ENCODE measurements around the gene CNOT8. TPM values are rescaled to one million over a fixed set of nuclear protein-coding genes. Genes with fewer than 3 reads are reported as not detected.
"Not testable (repeated sequence)": the region's sequence is repeated elsewhere in the genome, so short reads cannot be mapped to it uniquely, and the experiment has no call there.

CNOT8 gene
- total RNA-seq, 1 experiment from 2014 or later = 64.3 TPM

DNA sequence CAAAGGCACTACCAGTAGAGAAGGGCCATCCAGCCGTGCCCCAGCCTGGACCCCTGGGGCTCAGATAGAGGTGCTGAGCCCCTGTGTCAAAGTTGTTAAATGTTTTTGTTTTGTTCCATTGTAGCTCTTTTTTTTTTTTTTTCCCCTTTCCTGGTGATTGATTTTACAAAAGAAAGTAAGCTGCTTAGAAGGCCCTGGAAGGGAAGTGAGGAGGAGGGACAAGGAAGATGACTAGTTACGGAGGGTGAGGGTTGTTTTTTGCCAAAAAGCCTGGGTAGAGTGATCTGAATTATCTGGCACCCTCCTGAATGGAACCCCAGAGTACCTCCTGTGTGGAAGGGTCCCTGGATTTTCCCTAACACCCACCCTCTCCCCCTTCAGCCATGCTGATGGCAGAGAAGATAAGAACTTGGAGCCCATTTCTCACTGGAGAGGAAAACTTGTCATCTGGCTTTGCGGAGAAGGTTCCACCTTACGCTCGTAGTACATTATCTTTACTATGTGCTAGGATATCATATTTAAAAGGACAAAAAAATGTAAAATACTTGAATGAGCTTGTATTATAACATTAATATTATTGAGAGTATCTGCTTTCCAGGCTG is 41.4 kb upstream of the CNOT8 start:
- H3K4me1 ChIP-seq (ENCODE audit: low read length) = no peaks in the 10 kb centered on the region
- H3K4me3 ChIP-seq (ENCODE audit: low read length) = no peak overlapping the region
- H3K4me2 ChIP-seq (ENCODE audit: low read depth, low read length, poor library complexity, severe bottlenecking) = no peak overlapping the region
- H3K9me2 ChIP-seq (replicated peaks; ENCODE audit: insufficient read depth, low read length) = no peaks in the 10 kb centered on the region
- no peak overlapping the region for H3K9ac ChIP-seq (ENCODE audit: low read length)
- H3K9me3 ChIP-seq (ENCODE audit: low read length) = no peaks in the 10 kb centered on the region
- no peak for DNase-seq
- 0 out of 2 replicates have a peak, but pooled peaks cover 12% of the 10 kb centered on the region for H4K20me1 ChIP-seq (ENCODE audit: insufficient read depth, low read depth, low read length)
- H3K27me3 ChIP-seq (ENCODE audit: low read length) = no peaks in the 10 kb centered on the region
- no peak overlapping the region for H3K27ac ChIP-seq (ENCODE audit: low read length)
- peaks cover 35% of the 10 kb centered on the region for H3K79me2 ChIP-seq (ENCODE audit: low read length)
- H2AFZ ChIP-seq (ENCODE audit: low read length) = no peak overlapping the region
- peaks cover 70% of the 10 kb centered on the region for H3K36me3 ChIP-seq (ENCODE audit: insufficient read depth, low read length)

DNA sequence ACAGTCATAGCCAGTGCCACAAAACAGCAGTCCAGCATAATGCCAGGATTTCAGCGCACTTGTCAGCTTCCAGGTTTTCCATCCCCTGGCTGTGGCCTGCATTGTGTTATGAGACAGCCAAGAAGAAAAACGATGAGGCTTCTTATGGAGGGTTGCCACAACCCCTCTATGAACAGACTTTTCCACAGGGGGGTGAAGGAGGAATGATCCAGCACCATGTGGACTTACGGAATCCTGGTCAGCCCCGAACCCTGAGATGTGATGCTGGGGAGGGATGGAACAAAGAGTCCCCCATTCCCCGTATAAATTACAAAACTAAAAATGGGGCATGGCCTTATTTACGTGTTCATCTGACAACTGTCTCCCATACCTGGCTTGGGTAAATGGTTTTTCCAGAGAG is 40.6 kb upstream of the CNOT8 start:
- Histone ChIP-seq H3K9ac (ENCODE audit: low read length) (no peak overlapping the region), H2AFZ (ENCODE audit: low read length) (no peak overlapping the region), H3K79me2 (ENCODE audit: low read length) (peaks cover 30% of the 10 kb centered on the region), H3K4me1 (ENCODE audit: low read length) (no peaks in the 10 kb centered on the region), H3K4me2 (ENCODE audit: low read depth, low read length, poor library complexity, severe bottlenecking) (no peak overlapping the region), H3K27me3 (ENCODE audit: low read length) (no peaks in the 10 kb centered on the region), H3K36me3 (ENCODE audit: insufficient read depth, low read length) (peaks cover 69% of the 10 kb centered on the region), H3K9me3 (ENCODE audit: low read length) (no peaks in the 10 kb centered on the region), H4K20me1 (ENCODE audit: insufficient read depth, low read depth, low read length) (0 out of 2 replicates have a peak, but pooled peaks cover 11% of the 10 kb centered on the region), H3K9me2 (replicated peaks; ENCODE audit: insufficient read depth, low read length) (no peaks in the 10 kb centered on the region), H3K27ac (ENCODE audit: low read length) (no peak overlapping the region), H3K4me3 (ENCODE audit: low read length) (no peak overlapping the region)
- no peak for DNase-seq

DNA sequence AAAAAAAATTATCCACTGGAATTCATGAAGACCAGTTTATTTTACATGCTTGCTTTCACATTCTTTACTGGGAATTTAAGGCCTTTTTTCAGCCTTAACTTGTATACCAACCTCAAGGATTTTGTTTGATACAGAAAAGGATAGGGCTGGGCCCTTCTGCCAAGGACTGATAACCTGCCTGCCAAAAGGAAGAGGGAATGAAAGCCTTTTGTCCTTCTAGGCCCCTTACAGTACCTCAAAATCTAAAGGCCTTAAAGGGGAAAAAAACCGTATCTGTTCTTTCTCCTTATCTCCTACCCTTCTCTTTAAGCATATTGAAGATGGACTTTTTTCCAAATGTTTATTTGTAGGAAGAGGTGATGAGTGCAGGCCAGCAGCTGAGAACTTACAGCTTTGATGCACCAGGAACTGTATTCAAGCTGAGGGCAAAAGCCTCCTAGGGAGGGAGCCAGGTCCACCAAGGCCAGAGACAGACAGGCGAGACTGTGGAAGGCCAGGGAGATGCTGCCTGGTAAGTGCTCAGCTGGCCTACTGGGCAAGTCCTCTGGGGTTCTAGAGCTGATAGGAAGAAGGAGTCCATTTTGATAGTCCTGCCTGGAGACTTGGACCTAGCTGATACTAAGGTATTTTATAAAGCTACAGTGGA is 39.8 kb upstream of the CNOT8 start:
- no peak overlapping the region for H3K9ac ChIP-seq (ENCODE audit: low read length)
- H3K4me1 ChIP-seq (ENCODE audit: low read length) = no peaks in the 10 kb centered on the region
- H3K27me3 ChIP-seq (ENCODE audit: low read length) = no peaks in the 10 kb centered on the region
- H2AFZ ChIP-seq (ENCODE audit: low read length) = no peak overlapping the region
- no peaks in the 10 kb centered on the region for H3K9me3 ChIP-seq (ENCODE audit: low read length)
- DNase-seq = no peak
- no peak overlapping the region for H3K4me3 ChIP-seq (ENCODE audit: low read length)
- peaks cover 62% of the 10 kb centered on the region for H3K36me3 ChIP-seq (ENCODE audit: insufficient read depth, low read length)
- peaks cover 23% of the 10 kb centered on the region for H3K79me2 ChIP-seq (ENCODE audit: low read length)
- 0 out of 2 replicates have a peak, but pooled peaks cover 3% of the 10 kb centered on the region for H4K20me1 ChIP-seq (ENCODE audit: insufficient read depth, low read depth, low read length)
- no peak overlapping the region for H3K4me2 ChIP-seq (ENCODE audit: low read depth, low read length, poor library complexity, severe bottlenecking)
- H3K9me2 ChIP-seq (replicated peaks; ENCODE audit: insufficient read depth, low read length) = no peaks in the 10 kb centered on the region
- no peak overlapping the region for H3K27ac ChIP-seq (ENCODE audit: low read length)

DNA sequence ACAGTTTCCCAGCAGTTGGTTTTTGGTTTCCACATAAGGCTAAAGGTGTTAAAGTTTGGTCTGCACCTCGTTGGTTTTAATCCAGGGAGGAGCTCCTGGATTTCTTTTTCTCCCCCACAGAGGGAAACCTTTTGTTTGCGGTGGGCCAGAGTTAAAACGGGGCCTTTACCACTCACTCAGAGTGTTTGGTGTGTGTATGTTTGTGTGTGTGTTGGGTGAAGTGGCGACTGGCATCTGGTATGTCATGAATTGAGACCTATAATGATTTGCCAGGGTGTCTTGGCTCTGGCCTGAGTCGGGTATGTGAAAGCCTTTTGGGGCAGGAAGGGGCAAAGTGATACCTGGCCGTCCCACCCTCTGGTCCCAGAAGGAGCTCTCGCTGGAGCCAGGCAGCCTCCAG is 38.9 kb upstream of the CNOT8 start:
- no peak overlapping the region for H3K9ac ChIP-seq (ENCODE audit: low read length)
- no peaks in the 10 kb centered on the region for H3K27me3 ChIP-seq (ENCODE audit: low read length)
- H3K4me3 ChIP-seq (ENCODE audit: low read length) = no peak overlapping the region
- H2AFZ ChIP-seq (ENCODE audit: low read length) = no peak overlapping the region
- H3K9me3 ChIP-seq (ENCODE audit: low read length) = no peaks in the 10 kb centered on the region
- DNase-seq = no peak
- H3K36me3 ChIP-seq (ENCODE audit: insufficient read depth, low read length) = peaks cover 60% of the 10 kb centered on the region
- no peaks in the 10 kb centered on the region for H4K20me1 ChIP-seq (ENCODE audit: insufficient read depth, low read depth, low read length)
- H3K4me2 ChIP-seq (ENCODE audit: low read depth, low read length, poor library complexity, severe bottlenecking) = no peak overlapping the region
- H3K9me2 ChIP-seq (replicated peaks; ENCODE audit: insufficient read depth, low read length) = no peaks in the 10 kb centered on the region
- H3K4me1 ChIP-seq (ENCODE audit: low read length) = no peaks in the 10 kb centered on the region
- H3K79me2 ChIP-seq (ENCODE audit: low read length) = peaks cover 18% of the 10 kb centered on the region; the same call in 1 of the 2 replicates
- H3K27ac ChIP-seq (ENCODE audit: low read length) = no peak overlapping the region

DNA sequence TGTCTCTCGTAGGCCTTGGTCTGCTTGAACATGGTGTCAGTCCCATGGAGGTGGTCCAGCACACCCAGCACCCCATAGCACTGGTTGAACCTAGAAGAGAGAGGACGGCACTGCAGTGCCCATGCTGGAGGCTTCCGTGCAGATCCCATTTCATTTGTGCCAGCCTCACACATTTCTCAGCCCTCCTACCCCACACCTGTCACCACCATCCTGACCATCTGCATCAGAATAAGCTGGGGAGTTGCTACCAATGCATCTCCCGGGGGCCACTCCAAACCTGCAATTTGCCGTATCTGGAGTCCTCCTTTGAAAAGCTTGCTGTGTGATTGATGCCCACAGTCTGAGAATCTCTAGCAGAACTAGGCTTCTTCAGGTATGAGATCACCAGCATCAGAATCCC is 38.0 kb upstream of the CNOT8 start:
- H4K20me1 ChIP-seq (ENCODE audit: insufficient read depth, low read depth, low read length) = no peaks in the 10 kb centered on the region
- no peak overlapping the region for H2AFZ ChIP-seq (ENCODE audit: low read length)
- no peak overlapping the region for H3K27ac ChIP-seq (ENCODE audit: low read length)
- no peak overlapping the region for H3K4me2 ChIP-seq (ENCODE audit: low read depth, low read length, poor library complexity, severe bottlenecking)
- peaks cover 12% of the 10 kb centered on the region; the same call in 1 of the 2 replicates for H3K79me2 ChIP-seq (ENCODE audit: low read length)
- no peak overlapping the region for H3K9ac ChIP-seq (ENCODE audit: low read length)
- DNase-seq = no peak
- no peak overlapping the region for H3K4me3 ChIP-seq (ENCODE audit: low read length)
- no peaks in the 10 kb centered on the region for H3K9me2 ChIP-seq (replicated peaks; ENCODE audit: insufficient read depth, low read length)
- no peaks in the 10 kb centered on the region for H3K27me3 ChIP-seq (ENCODE audit: low read length)
- peaks cover 52% of the 10 kb centered on the region for H3K36me3 ChIP-seq (ENCODE audit: insufficient read depth, low read length)
- no peaks in the 10 kb centered on the region for H3K9me3 ChIP-seq (ENCODE audit: low read length)
- H3K4me1 ChIP-seq (ENCODE audit: low read length) = no peaks in the 10 kb centered on the region

DNA sequence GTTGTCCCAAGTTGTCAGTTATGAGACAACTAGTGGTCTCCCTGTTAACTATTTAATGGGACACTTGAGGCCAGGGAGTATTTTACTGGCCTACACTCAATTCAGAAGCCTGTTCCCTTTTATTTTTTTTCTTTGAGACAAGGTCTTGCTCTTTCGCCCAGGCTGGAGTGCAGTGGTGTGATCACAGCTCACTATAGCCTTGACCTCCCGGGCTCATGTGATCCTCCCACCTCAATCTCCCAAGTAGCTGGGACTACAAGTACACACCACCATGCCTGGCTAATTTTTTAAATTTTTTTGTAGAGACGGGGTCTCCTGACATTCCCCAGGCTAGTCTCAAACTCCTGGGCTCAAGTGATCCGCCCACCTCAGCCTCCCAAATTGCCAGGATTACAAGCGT is 35.5 kb upstream of the CNOT8 start:
- not testable (repeated sequence) for H3K27me3 ChIP-seq (ENCODE audit: low read length); H4K20me1 ChIP-seq (ENCODE audit: insufficient read depth, low read depth, low read length); H3K79me2 ChIP-seq (ENCODE audit: low read length); DNase-seq; H3K4me1 ChIP-seq (ENCODE audit: low read length); H3K4me3 ChIP-seq (ENCODE audit: low read length); H3K4me2 ChIP-seq (ENCODE audit: low read depth, low read length, poor library complexity, severe bottlenecking); H3K9me2 ChIP-seq (replicated peaks; ENCODE audit: insufficient read depth, low read length); H2AFZ ChIP-seq (ENCODE audit: low read length); H3K9ac ChIP-seq (ENCODE audit: low read length); H3K27ac ChIP-seq (ENCODE audit: low read length); H3K9me3 ChIP-seq (ENCODE audit: low read length)
- H3K36me3 ChIP-seq (ENCODE audit: insufficient read depth, low read length) = peaks cover 27% of the 10 kb centered on the region

DNA sequence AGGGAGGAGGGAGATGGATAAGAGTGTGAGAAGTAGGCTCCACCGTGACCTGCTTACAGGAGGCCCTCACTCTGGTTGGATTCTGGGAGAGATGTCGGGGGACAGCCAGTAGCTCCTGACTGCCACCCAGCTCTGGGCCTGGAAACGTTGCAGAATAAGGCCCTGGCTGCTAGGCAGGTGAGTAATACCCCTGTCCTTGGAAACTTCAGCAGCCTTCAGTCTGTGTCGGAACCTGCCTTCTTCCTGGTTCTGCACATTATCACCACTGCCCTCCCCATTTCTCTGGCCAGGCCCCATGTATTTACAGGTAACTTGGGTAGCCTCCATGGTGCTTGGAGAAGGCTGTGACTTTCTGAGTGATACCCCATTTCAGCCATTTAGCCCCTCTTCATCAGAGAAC is 34.8 kb upstream of the CNOT8 start:
- Histone ChIP-seq H3K4me3 (ENCODE audit: low read length) (no peak overlapping the region), H3K9ac (ENCODE audit: low read length) (no peak overlapping the region), H3K4me2 (ENCODE audit: low read depth, low read length, poor library complexity, severe bottlenecking) (no peak overlapping the region), H3K79me2 (ENCODE audit: low read length) (no peaks in the 10 kb centered on the region), H3K9me2 (replicated peaks; ENCODE audit: insufficient read depth, low read length) (no peaks in the 10 kb centered on the region), H4K20me1 (ENCODE audit: insufficient read depth, low read depth, low read length) (no peaks in the 10 kb centered on the region), H3K9me3 (ENCODE audit: low read length) (no peaks in the 10 kb centered on the region), H3K27ac (ENCODE audit: low read length) (no peak overlapping the region), H3K36me3 (ENCODE audit: insufficient read depth, low read length) (peaks cover 22% of the 10 kb centered on the region; the same call in 1 of the 2 replicates), H3K27me3 (ENCODE audit: low read length) (no peaks in the 10 kb centered on the region), H2AFZ (ENCODE audit: low read length) (no peak overlapping the region), H3K4me1 (ENCODE audit: low read length) (no peaks in the 10 kb centered on the region)
- no peak for DNase-seq

DNA sequence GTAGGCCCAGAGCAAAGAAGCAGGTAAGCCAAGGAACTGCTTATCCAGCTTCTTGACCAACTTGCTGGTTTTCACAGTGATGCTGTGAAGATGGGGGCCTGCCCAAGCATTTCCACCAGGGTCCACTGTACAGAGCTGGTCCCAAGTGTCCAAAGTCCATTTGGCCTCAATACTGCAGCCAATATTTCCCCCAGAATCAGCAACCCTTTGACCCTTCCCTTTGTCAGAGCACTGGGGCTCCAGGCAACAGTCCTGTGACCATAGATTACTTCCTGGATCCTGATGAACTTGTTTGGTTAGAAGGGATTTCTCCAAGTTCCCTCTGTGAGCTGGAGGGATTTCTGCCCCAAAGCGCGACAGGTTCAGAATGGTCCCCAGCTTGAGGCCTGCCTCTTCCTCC is 34.4 kb upstream of the CNOT8 start:
- Histone ChIP-seq H4K20me1 (ENCODE audit: insufficient read depth, low read depth, low read length) (no peaks in the 10 kb centered on the region), H3K9ac (ENCODE audit: low read length) (no peak overlapping the region), H3K4me1 (ENCODE audit: low read length) (no peaks in the 10 kb centered on the region), H3K79me2 (ENCODE audit: low read length) (no peaks in the 10 kb centered on the region), H3K27me3 (ENCODE audit: low read length) (no peaks in the 10 kb centered on the region), H3K4me2 (ENCODE audit: low read depth, low read length, poor library complexity, severe bottlenecking) (no peak overlapping the region), H3K36me3 (ENCODE audit: insufficient read depth, low read length) (peaks cover 18% of the 10 kb centered on the region; the same call in 1 of the 2 replicates), H3K27ac (ENCODE audit: low read length) (no peak overlapping the region), H3K9me2 (replicated peaks; ENCODE audit: insufficient read depth, low read length) (no peaks in the 10 kb centered on the region), H3K4me3 (ENCODE audit: low read length) (no peak overlapping the region), H2AFZ (ENCODE audit: low read length) (no peak overlapping the region), H3K9me3 (ENCODE audit: low read length) (no peaks in the 10 kb centered on the region)
- no peak for DNase-seq

All from Karpas-422 (cell line).